HG02840 (cell line): ENCODE results near the gene PARP12.

Source experiments
- ATAC-seq: cut with Tn5 transposase; IDR thresholded peaks from one replicate; pipeline ENCODE4 v1.9.1; 2021; ENCODE audit warnings: mild to moderate bottlenecking, moderate library complexity, moderate number of reproducible peaks; ENCODE audit not compliant: unreplicated experiment, low FRiP score

The PARP12 gene

DNA sequence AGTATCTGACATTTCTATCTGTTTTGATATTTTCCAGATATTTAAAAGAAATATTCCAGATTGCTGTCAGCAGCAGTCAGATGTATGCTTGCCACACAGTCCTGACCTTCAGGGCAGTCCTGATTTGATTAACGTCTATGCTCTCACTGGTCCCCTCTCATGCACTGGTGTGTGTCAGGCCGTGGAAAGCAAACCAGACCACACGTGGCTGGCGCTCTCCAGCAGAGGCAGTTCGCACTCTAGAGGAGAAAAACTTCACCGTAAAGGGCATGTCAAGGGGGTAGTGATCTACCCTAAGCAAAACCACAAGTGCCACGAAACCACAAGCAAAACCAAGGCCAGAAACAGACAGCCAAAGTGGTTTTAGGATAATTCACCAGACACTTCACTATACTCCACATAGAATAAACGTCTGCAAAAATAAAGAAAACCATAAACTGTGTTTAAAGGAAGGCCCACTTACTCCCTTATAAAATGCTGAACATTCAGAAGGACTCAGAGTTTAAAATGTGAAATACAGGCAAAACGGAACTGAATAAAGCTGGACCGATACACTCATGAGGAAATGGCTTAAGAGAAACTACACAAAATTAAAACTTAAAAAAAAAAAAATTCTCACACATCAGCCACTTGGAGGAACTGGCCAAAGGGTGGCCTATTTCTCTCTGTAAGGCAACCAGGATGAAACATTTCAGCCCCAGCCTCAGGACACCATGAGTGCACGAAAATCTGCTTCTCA lies 26.4 kb downstream of the PARP12 start:
- ATAC-seq = no peak

DNA sequence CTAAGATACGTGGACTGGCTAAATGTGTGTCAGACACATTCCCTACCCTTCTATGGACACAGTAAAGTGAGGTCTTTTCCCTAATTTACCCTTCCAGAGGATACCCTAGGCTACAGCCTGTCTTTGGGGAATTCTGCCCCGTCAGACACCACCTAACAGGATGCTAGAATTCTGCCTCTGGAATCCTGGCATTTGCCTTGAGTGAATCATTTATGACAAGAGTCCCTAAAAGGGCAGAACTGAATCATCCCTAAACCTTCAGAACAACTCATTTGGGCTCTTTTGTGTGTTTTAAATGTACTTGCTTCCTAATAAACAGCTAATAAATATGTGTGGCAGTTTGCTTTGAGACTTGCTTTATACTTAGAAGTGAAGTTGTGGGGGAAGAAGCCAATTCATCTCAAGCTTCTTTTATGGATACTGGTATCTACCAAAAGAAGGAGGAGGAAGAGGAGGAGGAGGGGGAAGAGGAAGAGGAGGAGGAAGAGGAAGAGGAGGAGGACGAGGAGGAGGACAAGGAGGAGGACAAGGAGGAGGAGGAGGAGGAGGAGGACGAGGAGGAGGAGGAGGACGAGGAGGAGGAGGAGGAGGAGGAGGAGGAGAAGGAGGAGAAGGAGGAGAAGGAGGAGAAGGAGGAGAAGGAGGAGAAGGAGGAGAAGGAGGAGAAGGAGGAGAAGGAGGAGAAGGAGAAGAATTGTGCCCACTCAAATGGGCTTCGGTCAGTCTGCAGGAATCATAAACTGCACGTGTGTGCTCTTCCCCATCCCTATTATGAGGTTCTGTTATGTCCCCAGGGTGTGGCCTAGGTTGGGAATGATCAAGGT lies 27.1 kb downstream of the PARP12 start:
- ATAC-seq = no peak

DNA sequence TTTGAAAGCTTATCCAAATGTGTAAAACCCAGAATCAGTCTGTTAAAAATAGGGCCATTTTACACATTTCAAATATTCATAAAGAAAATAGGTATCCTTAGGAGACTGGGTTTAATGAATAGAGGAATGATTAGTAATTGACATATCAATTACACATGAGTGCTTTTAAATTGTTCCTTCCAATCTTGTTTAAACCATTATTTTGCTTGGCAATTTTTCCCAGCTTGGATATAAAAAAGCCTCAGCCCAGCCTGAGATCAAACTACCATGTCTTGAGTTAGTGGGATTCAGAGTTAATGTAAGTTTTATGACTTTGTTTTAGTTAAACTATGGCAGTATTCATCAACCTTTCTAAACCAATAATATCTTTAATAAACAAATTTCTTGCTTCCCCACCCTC lies 28.3 kb downstream of the PARP12 start:
- ATAC-seq = no peak

DNA sequence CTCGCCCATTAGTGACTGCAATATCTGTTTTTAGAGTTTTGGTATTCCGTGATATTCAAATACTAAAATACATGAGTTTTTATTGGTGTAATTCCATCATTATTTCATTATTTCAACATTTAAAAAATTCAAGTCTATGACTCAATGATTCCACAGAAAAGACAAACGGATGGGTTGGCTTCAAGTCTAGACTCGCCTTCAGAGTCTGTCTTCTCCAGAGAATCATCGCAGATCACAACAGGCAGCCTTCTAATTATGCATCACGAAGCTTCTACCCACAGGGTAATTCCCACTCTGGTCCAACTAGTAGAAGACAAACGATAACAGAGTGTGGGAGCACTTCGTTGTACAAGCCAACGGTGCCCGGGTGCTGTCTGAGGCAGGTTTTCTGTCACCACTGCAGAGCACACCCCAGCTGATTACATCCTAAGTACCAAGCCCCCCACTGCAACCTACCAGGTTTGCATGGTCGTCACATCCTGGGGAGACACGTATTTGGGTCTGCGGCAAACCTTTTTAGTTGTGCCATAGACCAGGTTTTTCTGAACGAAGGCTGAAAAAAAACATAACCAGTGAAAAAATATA lies 28.9 kb downstream of the PARP12 start:
- no peak for ATAC-seq

DNA sequence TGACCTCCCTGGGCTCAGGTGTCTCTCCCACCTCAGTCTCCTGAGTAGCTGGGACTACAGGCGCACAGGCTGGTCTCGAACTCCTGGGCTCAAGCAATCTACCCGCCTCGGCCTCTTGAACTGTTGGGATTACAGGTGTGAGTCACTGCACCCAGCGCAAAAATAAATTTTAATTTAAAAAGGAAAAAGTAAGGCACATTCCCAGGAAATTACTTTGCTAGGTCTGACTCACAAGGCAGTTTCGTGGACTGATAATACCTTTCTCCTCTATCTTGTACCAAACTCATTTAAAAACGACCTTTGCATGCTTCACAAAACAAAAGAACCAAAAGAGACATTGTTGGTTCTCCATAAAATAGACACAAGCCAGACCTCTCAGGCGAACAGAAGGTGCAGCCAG lies 29.7 kb downstream of the PARP12 start:
- ATAC-seq = no peak

DNA sequence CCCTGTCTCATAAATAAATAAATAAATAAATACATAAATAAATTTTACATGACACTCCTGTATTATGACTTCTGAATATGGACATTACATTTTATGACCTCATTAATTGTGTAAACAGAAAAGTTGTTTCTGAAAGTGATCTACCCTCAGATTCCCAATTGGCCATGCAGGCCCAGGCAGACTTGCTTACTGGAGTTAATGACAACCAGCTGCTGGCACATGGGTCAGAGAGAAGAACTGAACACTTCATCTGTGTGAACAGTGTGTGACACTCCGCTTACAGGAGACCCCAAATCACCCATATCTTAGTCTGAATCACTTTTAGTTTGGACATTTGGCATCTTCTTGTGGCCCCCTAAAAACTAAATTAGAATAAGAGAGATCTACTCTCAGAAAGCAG lies 31.4 kb downstream of the PARP12 start:
- no peak for ATAC-seq

DNA sequence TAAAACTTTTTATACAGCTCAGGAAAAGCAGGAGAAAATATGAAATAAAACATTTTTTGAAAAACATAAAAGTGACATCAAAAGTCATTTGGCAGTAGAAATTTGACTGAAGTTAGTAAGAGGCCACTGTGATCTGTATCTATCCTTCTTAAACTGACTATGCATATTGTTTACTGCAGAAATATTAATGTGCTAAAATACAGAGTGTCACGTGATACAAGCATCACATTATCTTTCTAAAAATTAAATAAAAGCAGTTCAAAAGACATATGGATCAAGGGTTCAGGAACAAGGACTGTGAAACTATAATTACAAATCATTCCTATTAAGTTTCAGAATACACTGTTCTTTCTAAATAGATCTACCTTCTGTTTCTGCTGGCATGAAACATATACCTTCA lies 33.7 kb downstream of the PARP12 start:
- no peak for ATAC-seq

DNA sequence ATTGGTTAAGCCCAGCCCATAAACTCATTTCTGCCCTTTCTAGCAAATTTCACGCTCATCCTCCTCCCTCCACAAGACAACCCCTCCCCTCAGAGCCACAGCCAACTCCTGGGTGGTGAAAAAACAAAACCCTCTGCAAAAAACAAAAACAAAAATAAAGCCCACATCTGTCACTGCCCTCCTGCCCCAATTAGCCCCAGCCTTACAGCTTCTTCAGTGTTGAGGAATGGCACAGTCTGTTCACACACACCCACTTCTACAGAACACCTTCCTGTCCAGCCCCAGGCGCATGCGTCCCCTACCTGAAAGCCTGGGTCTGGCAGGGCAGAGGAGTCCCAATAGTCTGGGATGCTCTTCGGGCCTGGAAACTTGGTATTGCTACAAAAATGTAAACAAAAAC lies 34.4 kb downstream of the PARP12 start:
- ATAC-seq = no peak

DNA sequence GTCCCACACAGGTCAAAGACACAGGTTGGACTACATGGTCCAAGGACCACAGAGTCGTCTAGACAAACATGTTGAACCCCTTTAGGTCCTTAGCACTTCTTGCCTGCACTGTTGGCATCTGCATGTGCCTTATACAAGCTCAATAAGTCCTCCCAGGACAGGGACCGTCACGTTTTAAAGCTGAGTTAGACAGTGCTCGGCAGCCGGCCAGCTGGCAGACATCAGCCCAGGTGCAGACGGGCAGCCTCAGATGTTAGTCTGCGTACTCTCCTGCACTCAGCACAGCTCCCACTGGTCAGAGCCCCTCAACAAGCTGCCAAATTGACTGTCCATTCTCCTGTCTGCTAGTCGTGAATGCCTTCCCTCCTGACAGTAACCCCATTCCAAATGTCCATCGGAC lies 34.9 kb downstream of the PARP12 start:
- no peak for ATAC-seq

DNA sequence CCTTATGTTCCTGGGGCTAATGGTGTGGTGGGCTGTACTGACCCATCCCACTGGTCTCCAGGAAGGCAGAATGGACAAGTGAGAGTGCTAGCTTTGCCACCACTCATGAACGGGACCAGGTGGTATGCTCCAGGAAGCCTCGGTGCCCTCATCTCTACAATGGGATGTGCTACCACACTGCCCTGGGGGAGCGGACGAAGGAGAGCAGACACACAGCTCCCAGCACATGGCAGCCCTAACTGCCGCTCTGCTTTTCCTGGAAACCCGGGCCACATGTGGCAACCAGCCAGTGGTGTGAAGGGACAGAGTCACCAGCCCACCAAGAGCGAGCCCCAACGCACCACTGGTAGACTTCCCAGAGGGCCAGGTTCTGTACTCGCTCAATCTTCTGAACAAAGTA lies 35.8 kb downstream of the PARP12 start:
- ATAC-seq = no peak

DNA sequence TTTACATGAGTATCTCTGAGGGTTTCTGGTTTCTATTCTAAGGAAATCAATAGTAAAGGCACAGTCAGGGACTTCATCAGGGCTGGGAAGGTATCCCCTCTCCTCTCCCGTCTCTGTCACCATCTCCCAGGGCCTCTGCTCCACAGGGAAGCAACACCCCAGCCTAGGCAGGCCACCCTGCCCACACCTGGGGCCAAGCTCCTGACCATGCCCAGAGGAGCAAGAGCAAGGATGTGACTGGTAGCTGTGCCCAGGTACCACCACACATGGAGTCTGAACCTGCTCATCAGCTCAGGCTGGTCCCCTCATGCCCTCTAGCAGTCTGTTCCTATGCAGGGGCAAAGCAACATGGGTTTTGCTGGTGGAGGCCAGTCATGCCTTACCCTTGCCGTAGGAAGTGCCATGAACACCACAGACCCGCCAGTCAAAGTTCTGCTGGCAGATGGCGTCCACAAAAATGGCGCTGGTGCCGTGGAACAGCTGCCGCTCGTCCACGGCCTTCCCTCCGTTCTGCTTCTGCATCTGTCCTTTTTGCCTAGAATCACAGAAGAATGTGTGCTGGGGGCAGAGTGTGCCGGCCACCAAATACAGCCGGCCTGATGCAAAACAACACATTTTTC lies 36.8 kb downstream of the PARP12 start:
- ATAC-seq = no peak

DNA sequence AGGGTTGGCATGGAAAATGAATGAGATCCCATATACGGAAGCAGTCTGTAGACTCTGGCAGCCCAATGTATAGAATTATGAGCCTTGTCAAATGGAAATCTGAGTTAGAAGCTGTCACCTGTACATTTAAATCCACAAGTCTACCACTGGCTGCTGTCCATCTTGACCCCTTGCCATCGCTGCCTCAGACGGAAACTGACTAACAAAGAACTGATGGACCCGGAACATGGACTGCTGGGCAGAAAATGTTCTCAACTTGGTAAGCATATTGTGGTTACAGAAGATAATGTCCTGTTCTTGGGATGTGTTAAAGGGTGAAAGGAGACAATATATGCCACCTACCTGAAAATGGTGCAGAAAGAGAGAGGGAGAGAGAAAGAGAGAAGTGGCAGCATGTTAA lies 37.5 kb downstream of the PARP12 start:
- no peak for ATAC-seq

DNA sequence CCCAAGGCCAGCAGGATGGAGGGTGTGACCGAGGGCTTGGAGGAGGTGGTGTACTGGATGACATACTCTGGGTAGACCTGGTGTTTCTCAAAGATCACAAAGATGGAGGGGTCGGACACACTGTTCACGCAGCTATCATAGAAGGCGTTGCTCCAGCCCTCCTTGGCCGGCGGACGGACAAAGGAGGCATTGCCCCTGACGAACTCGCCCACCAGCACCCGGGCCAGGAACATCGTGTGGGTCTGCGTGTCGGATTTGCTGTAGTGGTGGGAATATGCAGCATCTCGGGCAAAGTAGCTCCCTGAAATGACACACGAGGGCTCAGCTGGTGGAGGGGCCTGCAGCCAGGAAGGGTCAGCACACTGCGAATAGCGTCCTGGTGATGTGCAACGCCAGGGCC lies 38.2 kb downstream of the PARP12 start:
- no peak for ATAC-seq

DNA sequence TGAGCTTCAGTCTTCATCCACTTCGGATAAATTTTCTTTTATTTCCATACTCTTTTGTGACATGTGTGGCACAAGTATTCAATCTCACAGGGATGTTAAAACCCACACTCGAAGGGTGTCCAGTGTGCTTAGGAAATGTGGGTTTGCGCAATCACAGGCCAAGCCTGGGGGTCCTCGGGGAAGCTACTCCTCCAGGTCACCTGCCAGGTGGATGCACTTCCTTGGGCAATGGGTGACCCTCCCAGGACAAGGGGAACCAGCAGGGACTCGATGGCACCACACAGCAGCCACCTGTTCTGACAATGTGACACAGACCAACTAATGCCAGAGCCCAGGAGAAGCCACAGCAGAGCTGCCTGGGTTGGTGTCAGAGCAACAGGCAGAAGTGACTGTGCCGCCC lies 39.0 kb downstream of the PARP12 start:
- ATAC-seq = no peak

DNA sequence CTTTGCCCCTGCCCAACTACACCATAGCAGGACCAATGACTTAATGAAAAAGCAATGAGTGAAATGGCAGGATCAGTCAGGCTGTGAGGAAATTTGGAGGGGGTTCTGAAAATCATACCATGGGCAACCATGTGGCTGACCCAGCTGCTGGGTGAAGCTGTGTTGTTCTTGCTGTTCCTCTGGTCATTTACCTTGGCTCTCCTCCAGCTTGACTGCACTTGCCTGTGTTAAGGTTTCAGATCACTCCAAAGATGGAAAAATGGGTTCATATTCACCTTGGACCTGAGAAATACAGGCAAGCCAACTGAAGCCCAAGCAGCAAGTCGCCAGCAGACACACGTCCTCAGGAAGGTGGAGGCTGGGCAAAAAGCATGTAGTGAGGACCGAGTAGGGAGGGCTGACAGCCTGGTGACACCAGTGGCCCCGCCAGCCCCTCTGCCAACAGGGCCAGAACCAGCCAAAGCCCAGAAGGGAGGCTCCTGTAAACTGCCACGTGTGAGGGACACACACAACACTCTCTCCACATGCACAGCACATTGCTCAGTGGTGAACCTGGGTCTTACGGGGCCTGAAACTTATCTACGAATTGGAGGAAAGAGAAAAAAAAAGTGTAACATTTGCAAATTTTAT lies 40.1 kb downstream of the PARP12 start:
- ATAC-seq = no peak

DNA sequence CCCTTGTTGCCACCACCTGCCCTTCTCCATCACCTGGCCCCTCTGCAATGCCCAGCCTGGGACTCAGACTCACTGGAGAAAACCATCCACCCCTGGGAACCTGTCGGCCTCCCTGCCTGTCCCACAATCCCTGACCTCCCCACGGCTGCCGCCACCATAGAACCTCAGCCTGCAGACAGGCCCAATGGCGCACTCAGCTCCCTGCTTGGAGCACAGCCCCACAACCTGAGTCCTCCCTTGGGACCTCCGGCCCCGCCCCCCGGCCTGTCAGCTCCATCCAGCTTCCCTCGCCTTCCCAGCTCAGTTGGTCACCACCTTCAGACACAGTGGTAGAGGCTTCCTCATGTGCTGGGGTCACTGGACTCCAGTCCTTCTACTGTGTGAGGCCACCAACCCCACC lies 41.1 kb downstream of the PARP12 start:
- ATAC-seq = no peak

DNA sequence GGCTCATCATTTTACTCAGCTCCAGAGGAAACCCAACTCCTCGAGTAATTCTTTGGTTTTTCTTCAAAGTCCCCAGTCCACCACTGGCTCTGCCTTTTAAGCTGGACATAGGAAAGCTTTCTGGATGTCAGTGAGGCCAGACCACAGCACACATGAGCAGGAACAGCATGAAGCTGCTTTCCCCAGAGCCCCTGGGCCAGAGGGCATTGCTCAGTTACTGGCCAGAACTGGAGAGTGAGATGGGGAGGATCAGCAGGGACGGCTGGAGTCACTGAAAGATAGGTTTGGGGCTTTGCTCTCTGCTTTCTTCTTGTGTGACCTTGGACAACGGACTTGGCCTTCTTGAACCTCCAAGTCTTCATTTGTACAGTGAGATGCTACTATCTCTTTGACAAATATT lies 43.1 kb downstream of the PARP12 start:
- no peak for ATAC-seq

DNA sequence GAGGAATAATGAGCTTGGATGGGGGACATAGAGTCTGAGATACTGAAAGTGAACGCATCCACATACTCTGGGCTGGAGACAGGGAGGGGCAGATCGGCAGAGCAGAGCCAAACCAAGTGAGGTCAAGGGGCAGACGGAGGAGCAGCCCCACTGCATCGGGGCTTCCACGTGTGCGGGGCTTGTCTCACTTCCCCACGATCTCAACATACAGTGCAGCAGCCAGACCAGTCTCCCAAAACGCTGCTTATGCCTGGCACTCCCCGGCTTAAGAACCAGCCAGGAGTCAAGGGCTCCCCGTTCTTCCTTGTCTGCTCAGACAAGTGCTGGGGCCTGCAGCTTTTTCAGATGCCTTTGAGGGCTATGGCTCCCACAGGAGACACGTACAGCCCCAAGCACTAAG lies 43.6 kb downstream of the PARP12 start:
- ATAC-seq = no peak

DNA sequence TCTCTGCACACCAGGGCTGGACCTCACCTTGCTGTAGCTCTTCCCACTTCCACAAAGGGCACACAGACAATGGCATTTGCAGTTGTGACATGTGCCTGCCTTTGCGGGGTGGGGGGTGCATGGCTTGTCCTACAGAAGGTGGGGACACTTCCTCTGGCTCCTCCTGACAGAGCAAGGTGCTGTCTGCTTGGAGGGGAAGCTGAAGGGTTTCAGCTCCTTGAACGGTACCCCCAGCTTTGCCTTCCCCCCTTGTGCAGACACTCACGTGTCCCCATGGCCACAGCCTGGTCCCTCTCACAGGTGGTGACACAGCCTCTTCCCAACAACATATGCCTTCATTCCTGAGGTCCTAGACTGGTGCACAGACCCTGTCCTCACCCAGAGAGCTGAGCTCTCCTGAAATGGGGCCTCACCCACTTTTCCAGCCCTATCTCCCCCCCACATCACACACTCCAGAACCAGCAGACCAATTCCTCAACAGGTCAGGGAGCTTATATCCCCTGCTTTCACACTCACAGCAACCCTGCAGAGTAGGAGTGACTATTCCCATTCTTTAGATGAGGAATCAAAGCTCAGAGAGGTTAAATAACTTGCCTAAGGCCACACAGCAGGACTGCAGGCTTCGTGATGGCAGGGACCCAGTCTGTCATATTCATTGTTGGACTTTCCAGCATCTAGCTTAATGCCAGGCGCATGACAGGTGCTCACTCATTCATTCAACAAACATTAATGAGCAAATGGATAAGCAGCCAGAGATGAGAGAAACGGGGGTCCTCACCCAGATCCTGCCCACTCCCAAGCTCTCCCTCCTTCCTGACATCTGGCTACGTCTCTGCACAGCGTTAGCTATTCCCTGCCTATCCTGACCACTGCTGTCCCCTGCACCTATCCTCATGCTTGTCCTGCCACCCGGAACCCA lies 44.4 kb downstream of the PARP12 start:
- ATAC-seq = no peak

DNA sequence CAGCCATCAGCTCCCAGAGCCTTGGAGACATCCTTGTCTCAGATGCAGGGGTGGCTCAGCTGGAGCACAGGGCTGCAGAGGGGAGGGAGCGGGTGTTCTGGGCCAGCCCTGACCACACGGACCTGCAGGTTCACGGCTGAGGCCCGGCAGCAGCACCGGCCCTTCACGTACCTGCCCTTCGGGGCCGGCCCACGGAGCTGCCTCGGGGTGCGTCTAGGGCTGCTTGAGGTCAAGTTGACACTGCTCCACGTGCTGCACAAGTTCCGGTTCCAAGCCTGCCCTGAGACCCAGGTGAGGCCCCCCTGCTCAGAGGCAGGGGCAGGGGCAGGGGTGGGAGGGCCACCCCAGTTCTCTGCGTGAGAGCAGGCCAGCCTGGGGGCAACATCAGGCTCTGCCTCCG lies 45.2 kb downstream of the PARP12 start:
- ATAC-seq = no peak
